Hematopoietic multipotent progenitor cell treated with erythropoietin and hydrocortisone succinate and interleukin-3 and kit ligand, for 6 days (in vitro differentiated cells): ENCODE measurements around the gene MTF2.
"Not testable (repeated sequence)": the region's sequence is repeated elsewhere in the genome, so short reads cannot be mapped to it uniquely, and the experiment has no call there.

Source experiments
- DNase-seq: peaks from one replicate; pipeline ENCODE4 v3.0.0-alpha.2; 2015

Gene MTF2

GRCh38 chr1:93078986-93079654 lies at the start of gene MTF2:
Gene MTF2, plus strand, starts transcription at chr1:93079283. Its CDS starts 244 bp downstream, at chr1:93079527.
- DNase-seq: peak; percentile 97

- DNase-seq: no peak
Observed at GRCh38 chr1:93029317-93029716, 49.8 kb upstream of the MTF2 start.

GRCh38 chr1:93030191-93030590 lies 48.9 kb upstream of the MTF2 start:
- not testable (repeated sequence) for DNase-seq

- DNase-seq: no peak
Observed at GRCh38 chr1:93031711-93032110, 47.4 kb upstream of the MTF2 start.

GRCh38 chr1:93033029-93033428 lies 46.1 kb upstream of the MTF2 start:
- peak; percentile 32 for DNase-seq

- DNase-seq: peak; percentile 38
Observed at GRCh38 chr1:93033785-93034184, 45.3 kb upstream of the MTF2 start.

- DNase-seq: no peak
Observed at GRCh38 chr1:93034397-93034796, 44.7 kb upstream of the MTF2 start.

- DNase-seq: no peak
Observed at GRCh38 chr1:93036672-93037071, 42.4 kb upstream of the MTF2 start.

GRCh38 chr1:93042187-93043056 lies 36.7 kb upstream of the MTF2 start:
- DNase-seq: no peak

- no peak for DNase-seq
Observed at GRCh38 chr1:93043057-93043557, 36.0 kb upstream of the MTF2 start.

GRCh38 chr1:93047618-93048017 lies 31.5 kb upstream of the MTF2 start:
- no peak for DNase-seq

GRCh38 chr1:93051961-93052360 lies 27.1 kb upstream of the MTF2 start:
- peak; percentile 93 for DNase-seq

- peak; percentile 74 for DNase-seq
Observed at GRCh38 chr1:93056214-93056613, 22.9 kb upstream of the MTF2 start.

GRCh38 chr1:93056649-93057048 lies 22.4 kb upstream of the MTF2 start:
- DNase-seq: no peak

- DNase-seq: peak; percentile 78
Observed at GRCh38 chr1:93061895-93062792, 16.9 kb upstream of the MTF2 start.

- DNase-seq: no peak
Observed at GRCh38 chr1:93076268-93076667, 2.8 kb upstream of the MTF2 start.

GRCh38 chr1:93078203-93078602 lies 880 bp upstream of the MTF2 start:
- peak; percentile 26 for DNase-seq

- no peak for DNase-seq
Observed at GRCh38 chr1:93078638-93078985, 471 bp upstream of the MTF2 start.

- peak; percentile 60 for DNase-seq
Observed at GRCh38 chr1:93079685-93080141, 630 bp downstream of the MTF2 start.

- peak; percentile 91 for DNase-seq
Observed at GRCh38 chr1:93080179-93080823, 1.2 kb downstream of the MTF2 start.

GRCh38 chr1:93081716-93082115 lies 2.6 kb downstream of the MTF2 start:
- no peak for DNase-seq

- no peak for DNase-seq
Observed at GRCh38 chr1:93082313-93082712, 3.2 kb downstream of the MTF2 start.
